IPS-11a (cell line): ENCODE data around the gene ADAMTSL1.

ENCODE experiments used
- H3K4me3 ChIP-seq: one replicate; pipeline ENCODE4 v1.5.1; 2013; ENCODE audit warnings: low read depth, low read length, control low read depth

Gene ADAMTSL1

DNA sequence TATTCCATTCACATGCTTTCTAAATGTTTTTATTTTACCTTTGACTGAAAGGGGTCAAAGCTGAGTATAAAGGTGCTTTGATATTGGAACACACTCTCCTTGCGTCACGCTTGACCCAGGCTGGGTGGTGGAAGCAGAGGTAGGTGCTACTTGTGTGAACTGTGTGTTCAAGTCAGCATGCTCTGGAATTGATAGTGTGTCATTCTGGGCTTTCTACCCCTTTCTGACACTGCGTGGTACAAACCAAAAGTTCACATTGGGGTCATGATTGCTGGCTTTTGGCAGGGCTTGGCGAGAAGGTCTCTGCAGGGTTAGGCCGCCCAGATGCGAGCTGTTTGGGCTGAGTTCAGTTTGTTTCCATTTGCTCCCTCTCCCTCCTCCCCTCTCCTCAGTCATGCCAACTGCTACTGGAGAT, 131.8 kb downstream of the ADAMTSL1 start:
- no peak overlapping the region for H3K4me3 ChIP-seq

DNA sequence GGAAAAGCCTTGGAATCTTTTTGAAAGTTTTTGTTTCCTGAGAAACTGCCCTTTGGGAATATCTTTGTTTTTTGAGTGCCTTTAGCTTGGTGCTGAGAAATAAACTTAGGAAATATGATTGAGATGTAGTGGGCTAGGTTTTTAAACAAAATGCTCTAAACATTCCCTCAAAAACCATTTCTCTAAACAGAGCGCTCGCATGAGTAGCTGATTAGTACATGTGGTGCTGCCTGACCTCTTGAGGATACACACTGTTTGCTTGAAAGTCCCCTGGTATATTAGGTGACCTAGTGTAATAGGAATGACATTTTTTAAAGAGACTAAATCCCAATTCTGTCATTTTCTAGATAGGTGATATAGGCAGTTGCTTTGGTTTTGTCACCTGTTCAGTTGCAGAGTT, 132.3 kb downstream of the ADAMTSL1 start:
- no peak overlapping the region for H3K4me3 ChIP-seq

- H3K4me3 ChIP-seq = no peak overlapping the region
Measured at GRCh38 chr9:18606846-18607245, 132.9 kb downstream of the ADAMTSL1 start.

- H3K4me3 ChIP-seq = no peak overlapping the region
Measured at GRCh38 chr9:18608371-18608770, 134.4 kb downstream of the ADAMTSL1 start.

GRCh38 chr9:18610956-18611355, 137.0 kb downstream of the ADAMTSL1 start:
- no peak overlapping the region for H3K4me3 ChIP-seq

DNA sequence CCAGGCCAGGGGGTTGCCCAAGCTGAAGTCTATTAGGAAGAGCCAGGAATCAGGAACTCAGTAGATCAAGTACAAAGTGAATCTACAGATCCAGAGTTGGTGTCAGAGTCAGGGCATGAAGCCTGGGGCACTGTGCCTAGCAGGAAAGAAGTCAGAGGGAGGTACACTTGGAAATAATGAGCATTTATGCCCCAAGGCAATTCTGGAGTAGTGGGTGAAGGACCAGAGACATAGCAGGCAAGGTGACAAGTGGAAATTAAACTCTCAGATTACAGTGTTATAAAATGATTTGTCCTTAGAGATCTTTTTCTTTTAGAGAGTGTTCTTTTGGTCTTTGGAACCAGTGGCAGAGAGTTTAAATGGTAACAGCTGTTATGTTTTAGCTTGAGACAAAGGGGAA, 138.0 kb downstream of the ADAMTSL1 start:
- no peak overlapping the region for H3K4me3 ChIP-seq

GRCh38 chr9:18614116-18614515, 140.2 kb downstream of the ADAMTSL1 start:
- no peak overlapping the region for H3K4me3 ChIP-seq

DNA sequence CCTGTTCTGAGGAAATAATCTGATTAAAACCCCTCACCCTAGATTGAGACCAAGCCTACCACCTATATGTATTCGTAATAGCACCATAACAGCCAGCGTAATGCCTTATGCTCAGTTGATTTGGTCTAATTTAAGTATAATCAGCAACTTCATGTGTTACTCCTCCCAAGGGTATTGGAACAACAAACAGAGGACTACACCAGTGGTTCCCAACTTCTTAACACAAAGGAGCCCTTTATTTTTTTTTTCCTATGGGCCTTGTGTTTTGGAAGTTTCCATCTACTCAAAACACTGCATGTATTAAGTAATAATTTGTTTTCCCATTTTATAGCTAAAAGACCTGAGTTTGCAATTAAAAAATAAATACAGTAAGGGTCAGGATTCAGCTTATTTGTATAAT, 140.7 kb downstream of the ADAMTSL1 start:
- H3K4me3 ChIP-seq = no peak overlapping the region

DNA sequence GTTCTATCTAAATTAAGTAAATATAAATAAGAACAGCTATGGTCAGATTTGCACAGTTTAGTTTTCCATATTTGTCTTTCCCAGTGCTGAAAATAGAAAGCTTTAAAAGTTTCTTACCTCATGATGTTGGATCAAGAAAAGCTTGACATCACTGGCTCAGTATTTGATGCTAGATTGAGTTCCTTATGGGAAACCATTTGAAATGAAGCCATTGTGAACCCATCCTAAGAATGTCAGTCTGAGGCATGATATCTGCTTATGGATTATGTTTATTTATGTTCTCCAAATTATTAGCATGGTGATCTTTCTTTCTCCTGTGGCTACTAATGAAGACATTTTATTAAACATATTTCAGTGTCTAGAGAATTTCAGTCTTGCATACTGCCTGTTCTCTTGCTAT, 143.0 kb downstream of the ADAMTSL1 start:
- no peak overlapping the region for H3K4me3 ChIP-seq

GRCh38 chr9:18617759-18618158, 143.8 kb downstream of the ADAMTSL1 start:
- no peak overlapping the region for H3K4me3 ChIP-seq

DNA sequence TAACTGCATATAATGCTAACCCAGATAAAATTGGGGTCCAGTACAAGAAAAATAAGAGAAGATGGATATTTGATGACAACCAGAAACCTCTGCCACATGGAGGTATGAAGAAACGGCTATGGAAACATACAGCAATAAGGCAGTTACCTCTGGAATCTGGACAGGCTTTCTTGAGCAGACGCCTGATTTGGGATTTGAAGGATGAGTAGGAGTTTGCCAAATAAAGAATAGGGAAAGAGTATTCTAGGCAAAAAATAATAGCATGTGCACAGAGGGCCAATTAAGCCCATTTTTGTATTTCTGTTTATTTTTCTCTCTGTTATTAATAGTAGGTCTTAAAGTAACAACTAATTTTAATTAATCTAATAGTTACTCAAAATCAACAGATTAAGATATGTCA, 144.9 kb downstream of the ADAMTSL1 start:
- H3K4me3 ChIP-seq = no peak overlapping the region

DNA sequence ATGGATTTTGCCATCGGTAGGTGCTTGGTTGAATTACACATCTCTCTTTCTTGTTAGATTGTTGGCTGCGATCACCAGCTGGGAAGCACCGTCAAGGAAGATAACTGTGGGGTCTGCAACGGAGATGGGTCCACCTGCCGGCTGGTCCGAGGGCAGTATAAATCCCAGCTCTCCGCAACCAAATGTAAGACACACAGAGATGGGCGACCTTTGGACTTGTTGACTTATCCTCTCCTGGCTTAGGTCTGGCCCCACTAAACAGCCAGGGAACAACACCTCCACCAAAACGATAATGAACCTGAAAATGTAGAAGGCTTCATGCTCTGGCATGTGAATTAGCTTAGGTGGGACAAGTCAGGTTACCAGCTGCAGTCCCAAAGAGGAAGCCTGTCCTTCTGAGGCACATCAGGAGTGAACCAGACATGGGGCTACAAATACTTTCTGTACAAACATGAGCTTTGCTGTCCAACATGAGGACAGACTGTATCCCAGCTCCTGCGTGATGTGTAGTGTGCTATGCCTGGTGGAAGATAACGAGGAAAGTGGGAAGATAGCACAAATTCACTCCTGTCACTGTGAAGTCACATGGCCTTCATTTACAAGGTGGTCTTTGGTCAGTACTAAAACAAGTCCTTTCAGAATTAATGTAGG, 148.4 kb downstream of the ADAMTSL1 start:
- no peak overlapping the region for H3K4me3 ChIP-seq

GRCh38 chr9:18623221-18624079, 149.5 kb downstream of the ADAMTSL1 start:
- no peak overlapping the region for H3K4me3 ChIP-seq

DNA sequence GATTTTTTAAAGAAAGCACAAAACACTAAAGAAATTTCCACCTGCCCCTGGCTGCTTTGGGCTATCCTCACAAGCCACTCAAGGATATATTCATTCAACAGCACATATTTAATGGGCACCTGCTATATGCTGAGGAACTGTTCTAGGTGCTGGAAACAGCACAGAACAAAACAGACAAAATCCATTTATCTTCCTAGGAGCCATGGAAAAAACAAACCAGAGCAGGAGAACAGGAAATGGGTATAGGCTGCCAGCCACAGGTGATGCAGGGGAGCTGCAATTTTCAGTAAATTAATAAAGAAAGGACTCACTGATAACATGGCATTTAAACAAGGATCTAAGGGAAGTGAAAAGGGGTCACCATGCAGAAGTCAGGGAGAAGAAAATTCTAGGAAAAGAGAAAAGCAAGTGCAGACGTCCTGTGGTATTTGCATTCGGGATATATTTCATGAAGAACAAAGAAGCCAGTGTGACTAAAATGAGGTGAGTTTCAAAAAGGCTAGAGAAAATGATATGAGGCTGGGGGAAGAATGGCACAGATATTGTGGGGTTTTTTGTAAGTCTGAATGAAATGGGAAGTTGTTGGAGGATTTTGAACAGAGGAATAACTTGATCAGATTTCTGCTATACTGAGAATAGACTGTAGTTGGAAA, 152.2 kb downstream of the ADAMTSL1 start:
- H3K4me3 ChIP-seq = no peak overlapping the region

DNA sequence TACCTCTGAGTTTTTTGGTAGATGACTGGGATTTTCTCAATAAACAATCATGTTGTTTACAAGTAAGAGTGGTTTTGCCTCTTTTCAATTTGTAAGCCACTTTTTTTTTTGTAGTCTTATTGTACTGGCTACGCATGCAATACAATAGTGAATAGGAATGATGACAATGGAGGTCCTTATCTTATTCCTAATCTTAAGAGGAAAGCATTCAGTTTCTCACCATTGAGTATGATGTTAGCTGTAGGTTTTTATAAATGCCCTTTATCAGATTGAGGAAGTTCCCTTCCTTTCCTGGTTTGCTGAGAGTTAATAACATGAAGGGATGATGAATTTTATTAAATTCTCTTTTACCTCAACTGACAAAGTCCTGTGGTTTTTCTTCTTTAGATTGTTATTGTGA, 155.2 kb downstream of the ADAMTSL1 start:
- H3K4me3 ChIP-seq = no peak overlapping the region

GRCh38 chr9:18632632-18633403, 158.9 kb downstream of the ADAMTSL1 start:
- H3K4me3 ChIP-seq = no peak overlapping the region

GRCh38 chr9:18636781-18637180, 162.8 kb downstream of the ADAMTSL1 start:
- no peak overlapping the region for H3K4me3 ChIP-seq

GRCh38 chr9:18638371-18639249, 164.7 kb downstream of the ADAMTSL1 start:
- no peak overlapping the region for H3K4me3 ChIP-seq

- no peak overlapping the region for H3K4me3 ChIP-seq
Measured at GRCh38 chr9:18639911-18640310, 166.0 kb downstream of the ADAMTSL1 start.
